IPS-15b (cell line): ENCODE data around the gene CDKAL1.
A peak's percentile ranks its signal among the peaks of the same experiment; 100 is the strongest.

Source experiments
- H3K27me3 ChIP-seq: one replicate; pipeline ENCODE4 v1.6.1; 2013; ENCODE audit warnings: low read length; ENCODE audit not compliant: control insufficient read depth, insufficient read depth
- H3K36me3 ChIP-seq: one replicate; pipeline ENCODE4 v1.6.1; 2013; ENCODE audit warnings: low read length; ENCODE audit not compliant: control insufficient read depth, insufficient read depth
- H3K4me1 ChIP-seq: one replicate; pipeline ENCODE4 v1.6.1; 2013; ENCODE audit warnings: mild to moderate bottlenecking, low read length; ENCODE audit not compliant: control insufficient read depth, insufficient read depth
- H3K4me3 ChIP-seq: one replicate; pipeline ENCODE4 v1.5.1; 2013; ENCODE audit warnings: low read depth, low read length
- H3K9ac ChIP-seq: one replicate; pipeline ENCODE4 v1.6.1; 2013; ENCODE audit warnings: low read depth, mild to moderate bottlenecking, low read length
- H3K9me3 ChIP-seq: one replicate; pipeline ENCODE4 v1.6.1; 2013; ENCODE audit warnings: mild to moderate bottlenecking, low read length; ENCODE audit not compliant: control insufficient read depth, insufficient read depth

CDKAL1 gene

GRCh38 chr6:20952699-20953474, 418.6 kb downstream of the CDKAL1 start:
- Histone ChIP-seq H3K4me3 (no peak overlapping the region), H3K4me1 (peaks cover 23% of the 10 kb centered on the region), H3K36me3 (no peaks in the 10 kb centered on the region), H3K9me3 (no peaks in the 10 kb centered on the region), H3K9ac (no peak overlapping the region), H3K27me3 (no peaks in the 10 kb centered on the region)

- Histone ChIP-seq H3K9me3 (no peaks in the 10 kb centered on the region), H3K4me3 (no peak overlapping the region), H3K9ac (no peak overlapping the region), H3K4me1 (peaks cover 23% of the 10 kb centered on the region), H3K27me3 (no peaks in the 10 kb centered on the region), H3K36me3 (no peaks in the 10 kb centered on the region)
Observed at GRCh38 chr6:20954315-20954714, 420.1 kb downstream of the CDKAL1 start.

- Histone ChIP-seq H3K27me3 (no peaks in the 10 kb centered on the region), H3K4me1 (peaks cover 23% of the 10 kb centered on the region), H3K9ac (peak overlapping the region; percentile 38), H3K9me3 (no peaks in the 10 kb centered on the region), H3K36me3 (no peaks in the 10 kb centered on the region), H3K4me3 (no peak overlapping the region)
Observed at GRCh38 chr6:20955131-20955530, 420.9 kb downstream of the CDKAL1 start.

DNA sequence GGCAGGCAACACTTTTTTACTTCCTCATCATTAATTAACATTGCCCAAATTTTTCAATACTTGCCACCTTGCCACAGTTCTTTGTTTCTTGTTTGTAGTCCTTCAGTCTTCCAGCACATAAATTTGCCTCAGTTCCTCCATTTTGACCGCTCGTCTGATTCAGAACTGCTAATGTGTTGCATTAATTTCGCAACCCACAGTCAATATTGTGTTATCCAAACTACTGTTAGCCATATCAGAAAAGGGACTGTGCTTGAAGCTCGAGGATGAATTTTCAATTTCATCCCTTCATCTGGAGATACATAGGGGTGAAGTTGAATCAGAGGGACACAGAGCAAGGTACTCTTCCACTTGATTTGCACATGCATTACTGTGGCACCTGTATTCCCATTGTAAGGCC, 421.5 kb downstream of the CDKAL1 start:
- peaks cover 23% of the 10 kb centered on the region for H3K4me1 ChIP-seq
- no peaks in the 10 kb centered on the region for H3K9me3 ChIP-seq
- H3K4me3 ChIP-seq: no peak overlapping the region
- H3K9ac ChIP-seq: no peak overlapping the region
- H3K36me3 ChIP-seq: no peaks in the 10 kb centered on the region
- H3K27me3 ChIP-seq: no peaks in the 10 kb centered on the region

DNA sequence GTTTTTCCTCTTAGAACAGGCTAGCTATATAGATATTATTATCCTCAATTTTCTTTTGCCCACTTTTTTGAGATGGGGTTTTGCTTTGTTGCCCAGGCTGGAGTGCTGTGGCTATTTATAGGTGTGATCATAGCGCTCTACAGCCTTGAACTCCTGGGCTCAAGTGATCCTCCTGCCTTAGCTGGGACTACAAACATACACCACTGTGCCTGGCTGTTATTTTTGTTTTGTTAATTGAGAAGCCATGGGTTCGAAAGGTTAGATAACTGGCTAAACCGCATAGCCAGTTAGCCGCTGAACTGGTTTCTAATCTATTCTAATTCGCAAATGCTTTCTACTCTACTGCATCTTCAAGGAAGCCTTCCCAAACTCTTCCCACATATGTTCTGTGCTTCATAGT, 425.8 kb downstream of the CDKAL1 start:
- no peaks in the 10 kb centered on the region for H3K36me3 ChIP-seq
- no peak overlapping the region for H3K4me3 ChIP-seq
- H3K4me1 ChIP-seq: peaks cover 4% of the 10 kb centered on the region
- no peaks in the 10 kb centered on the region for H3K27me3 ChIP-seq
- no peak overlapping the region for H3K9ac ChIP-seq
- no peaks in the 10 kb centered on the region for H3K9me3 ChIP-seq

GRCh38 chr6:20965276-20965675, 431.0 kb downstream of the CDKAL1 start:
- H3K4me3 ChIP-seq: no peak overlapping the region
- no peaks in the 10 kb centered on the region for H3K36me3 ChIP-seq
- no peak overlapping the region for H3K9ac ChIP-seq
- no peaks in the 10 kb centered on the region for H3K4me1 ChIP-seq
- no peaks in the 10 kb centered on the region for H3K27me3 ChIP-seq
- H3K9me3 ChIP-seq: no peaks in the 10 kb centered on the region

DNA sequence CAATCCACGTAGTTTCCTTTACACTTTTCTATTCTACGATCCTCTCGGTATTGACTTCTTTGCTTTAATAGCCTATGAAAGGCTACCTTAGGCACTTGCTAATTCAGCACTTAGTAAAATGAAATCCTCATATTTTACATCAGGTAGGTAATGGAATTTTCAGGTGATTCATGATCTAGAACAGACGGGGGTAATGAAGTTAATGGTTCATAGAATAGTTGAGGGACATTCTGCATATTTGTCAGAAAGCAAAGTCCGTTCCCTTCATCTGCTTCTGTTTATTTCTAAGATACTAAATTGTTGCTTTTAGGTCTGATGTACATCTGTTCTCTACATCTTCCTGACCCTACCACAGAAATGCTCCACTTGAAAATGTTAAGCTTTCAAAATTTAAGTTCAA, 431.7 kb downstream of the CDKAL1 start:
- Histone ChIP-seq H3K9ac (no peak overlapping the region), H3K4me3 (no peak overlapping the region), H3K36me3 (no peaks in the 10 kb centered on the region), H3K9me3 (no peaks in the 10 kb centered on the region), H3K4me1 (no peaks in the 10 kb centered on the region), H3K27me3 (no peaks in the 10 kb centered on the region)

DNA sequence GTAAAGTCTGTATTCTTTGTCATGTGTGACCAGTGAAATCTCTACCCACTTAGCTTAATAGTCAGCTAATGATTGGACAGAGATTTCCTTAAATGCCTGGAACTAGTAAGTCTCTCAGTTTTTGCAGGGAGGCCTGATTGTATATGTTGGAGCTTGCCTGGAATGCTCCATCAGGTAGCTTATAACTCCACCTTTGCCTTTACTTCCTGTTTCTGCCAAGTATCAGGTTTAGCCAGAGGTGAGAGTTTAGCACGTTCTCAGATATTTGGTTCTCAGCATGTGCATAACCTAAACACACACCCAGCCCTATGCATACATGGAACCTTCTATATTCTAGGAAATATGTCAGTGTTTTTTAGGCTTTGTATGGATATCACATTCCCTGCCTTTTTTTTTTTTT, 435.3 kb downstream of the CDKAL1 start:
- Histone ChIP-seq H3K9me3 (no peaks in the 10 kb centered on the region), H3K4me3 (no peak overlapping the region), H3K36me3 (no peaks in the 10 kb centered on the region), H3K4me1 (no peaks in the 10 kb centered on the region), H3K9ac (no peak overlapping the region), H3K27me3 (no peaks in the 10 kb centered on the region)

DNA sequence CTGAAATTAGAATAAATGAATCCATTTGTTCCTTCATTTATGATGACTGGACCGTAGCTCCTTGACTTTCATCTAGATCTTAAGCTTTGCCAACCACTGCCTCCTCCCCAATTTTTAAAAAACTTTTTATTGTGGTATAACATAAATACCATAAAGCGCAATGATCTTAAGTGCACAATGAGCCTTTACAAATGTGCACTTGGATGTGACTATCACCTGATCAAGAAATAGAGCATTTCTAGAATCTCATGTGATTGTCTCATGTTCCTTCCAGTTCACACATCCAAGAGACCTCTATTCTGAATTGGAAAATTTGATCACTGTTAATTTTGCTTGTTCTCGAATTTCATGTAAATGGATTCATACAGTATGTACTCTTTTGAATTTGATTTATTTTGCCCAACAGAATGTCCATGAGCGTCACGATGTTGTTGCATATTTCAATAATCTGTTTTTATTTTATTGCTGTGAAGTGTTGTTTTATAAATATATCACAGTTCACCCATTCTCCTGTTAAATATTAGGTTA, 442.2 kb downstream of the CDKAL1 start:
- Histone ChIP-seq H3K9me3 (no peaks in the 10 kb centered on the region), H3K4me1 (no peaks in the 10 kb centered on the region), H3K9ac (no peak overlapping the region), H3K36me3 (no peaks in the 10 kb centered on the region), H3K27me3 (no peaks in the 10 kb centered on the region), H3K4me3 (no peak overlapping the region)

DNA sequence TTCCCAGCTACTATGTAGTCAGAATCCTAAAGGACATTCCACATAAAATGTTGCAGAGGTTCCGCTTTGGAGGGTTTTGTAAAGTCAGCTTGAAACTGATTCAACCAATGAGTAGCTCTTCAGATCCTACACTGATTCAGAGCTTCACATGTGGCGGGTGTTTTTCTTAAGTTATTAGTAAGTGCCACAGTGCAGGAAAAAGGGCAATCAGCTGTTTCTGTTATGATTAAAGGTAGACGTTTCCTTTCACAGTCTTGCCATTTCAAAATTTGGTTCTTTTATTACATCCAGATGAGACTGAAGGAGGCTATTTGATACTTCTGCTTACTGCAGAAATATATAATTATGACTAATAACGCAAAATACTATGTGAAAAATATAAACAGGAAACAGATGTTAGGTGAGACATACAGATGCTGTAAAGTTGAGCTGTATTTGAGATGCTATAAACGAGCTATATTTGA, 443.9 kb downstream of the CDKAL1 start:
- H3K9me3 ChIP-seq: no peaks in the 10 kb centered on the region
- H3K27me3 ChIP-seq: no peaks in the 10 kb centered on the region
- H3K36me3 ChIP-seq: no peaks in the 10 kb centered on the region
- no peak overlapping the region for H3K9ac ChIP-seq
- H3K4me1 ChIP-seq: no peaks in the 10 kb centered on the region
- no peak overlapping the region for H3K4me3 ChIP-seq

DNA sequence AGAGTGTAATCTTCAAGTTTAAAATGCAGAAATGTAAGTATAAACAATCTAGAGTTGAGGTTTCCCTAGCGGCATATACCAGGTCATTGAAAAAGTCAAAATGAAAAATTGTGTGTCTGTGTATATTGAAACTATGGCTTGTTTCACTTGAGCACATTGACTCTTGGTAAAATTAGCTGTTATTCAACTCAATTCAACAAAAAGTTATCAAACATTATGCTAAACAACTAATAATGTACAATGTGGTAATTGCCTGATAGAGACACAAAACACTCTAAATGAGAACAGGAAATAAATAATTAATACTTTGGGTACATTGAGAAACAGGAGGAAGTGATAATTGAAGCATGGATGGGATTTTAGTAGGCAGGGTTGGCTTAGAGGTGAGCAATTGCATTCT, 444.8 kb downstream of the CDKAL1 start:
- Histone ChIP-seq H3K9ac (no peak overlapping the region), H3K4me3 (no peak overlapping the region), H3K27me3 (no peaks in the 10 kb centered on the region), H3K4me1 (no peaks in the 10 kb centered on the region), H3K9me3 (no peaks in the 10 kb centered on the region), H3K36me3 (no peaks in the 10 kb centered on the region)

- Histone ChIP-seq H3K27me3 (no peaks in the 10 kb centered on the region), H3K36me3 (no peaks in the 10 kb centered on the region), H3K4me3 (no peak overlapping the region), H3K4me1 (peaks cover 5% of the 10 kb centered on the region), H3K9me3 (no peaks in the 10 kb centered on the region), H3K9ac (no peak overlapping the region)
Observed at GRCh38 chr6:20983961-20984360, 449.7 kb downstream of the CDKAL1 start.
